C4-2B (cell line): Measurements from ENCODE around the gene KISS1.

Experiments
- CTCF ChIP-seq: fragments of 450-650 bp; conservative IDR thresholded peaks from 2 replicates; pipeline ENCODE4 v1.5.1; 2017; ENCODE audit warnings: mild to moderate bottlenecking
- ZFX ChIP-seq: fragments of 450-650 bp; IDR thresholded peaks from 2 replicates; pipeline ENCODE4 v1.6.1; 2017

- no peak for TF ChIP-seq CTCF
- TF ChIP-seq ZFX = no peak
Observed at GRCh38 chr1:204142032-204142974, 54.0 kb downstream of the KISS1 start.
